ENCODE measurements around the gene SMARCD3.
A peak's percentile ranks its signal among the peaks of the same experiment; 100 is the strongest.

SMARCD3 gene

GRCh38 chr7:151249034-151249731 is 689 bp upstream of the SMARCD3 start:
- no peak for DNase-seq (ENCODE audit: low read depth in 2 of 2)

- DNase-seq (ENCODE audit: low read depth in 2 of 2), result no peak
Observed at GRCh38 chr7:151247611-151248345, 716 bp downstream of the SMARCD3 start.

GRCh38 chr7:151246851-151247580 is 1.5 kb downstream of the SMARCD3 start:
- DNase-seq (ENCODE audit: low read depth in 2 of 2), result no peak

GRCh38 chr7:151246102-151246850 is 2.2 kb downstream of the SMARCD3 start:
- no peak for DNase-seq (ENCODE audit: low read depth in 2 of 2)

- no peak for DNase-seq (ENCODE audit: low read depth in 2 of 2)
Observed at GRCh38 chr7:151245360-151246101, 3.0 kb downstream of the SMARCD3 start.

- DNase-seq (ENCODE audit: low read depth in 2 of 2), result no peak
Observed at GRCh38 chr7:151244841-151245346, 3.6 kb downstream of the SMARCD3 start.

GRCh38 chr7:151244196-151244840 is 4.2 kb downstream of the SMARCD3 start:
- DNase-seq (ENCODE audit: low read depth in 2 of 2), result peak in 1 of 2 experiments; percentile 21

GRCh38 chr7:151243408-151244195 is 4.9 kb downstream of the SMARCD3 start:
- no peak for DNase-seq (ENCODE audit: low read depth in 2 of 2)

GRCh38 chr7:151243045-151243349 is 5.5 kb downstream of the SMARCD3 start:
- no peak for DNase-seq (ENCODE audit: low read depth in 2 of 2)

- no peak for DNase-seq (ENCODE audit: low read depth in 2 of 2)
Observed at GRCh38 chr7:151242159-151243044, 6.1 kb downstream of the SMARCD3 start.

GRCh38 chr7:151241755-151242096 is 6.8 kb downstream of the SMARCD3 start:
- DNase-seq (ENCODE audit: low read depth in 2 of 2), result no peak

- DNase-seq (ENCODE audit: low read depth in 2 of 2), result no peak
Observed at GRCh38 chr7:151240942-151241754, 7.3 kb downstream of the SMARCD3 start.

GRCh38 chr7:151240536-151240935 is 8.0 kb downstream of the SMARCD3 start:
- DNase-seq (ENCODE audit: low read depth in 2 of 2), result no peak

GRCh38 chr7:151239837-151240459 is 8.5 kb downstream of the SMARCD3 start:
- DNase-seq (ENCODE audit: low read depth in 2 of 2), result no peak

GRCh38 chr7:151238924-151239836 is 9.3 kb downstream of the SMARCD3 start:
- no peak for DNase-seq (ENCODE audit: low read depth in 2 of 2)

GRCh38 chr7:151238190-151238810 is 10.2 kb downstream of the SMARCD3 start:
- DNase-seq (ENCODE audit: low read depth in 2 of 2), result no peak
